HepG2 (cell line): ENCODE results near the gene ANP32B. TPM values are rescaled to one million over a fixed set of nuclear protein-coding genes. Genes with fewer than 3 reads are reported as not detected.

ENCODE experiments used
- ATAC-seq: fragments of 200-7000 bp; cut with Tn5 transposase; 3 replicates; pipeline ENCODE4 v1.9.1; 2020; ENCODE audit warnings: mild to moderate bottlenecking, moderate library complexity
- BruUV-seq: library from RNA; stranded (reverse); fragments of 400-500 nt; replicated peaks from 2 replicates; lab custom pipeline; 2021; lab: Mats Ljungman, UMichigan
- CTCF ChIA-PET: fragments of 300-600 bp; formaldehyde crosslinking; extraction: SDS; loops from one replicate; lab custom pipeline; 2021; ENCODE audit warnings: low total read pairs, inconsistent platforms, low intra/inter-chr PET ratio; lab: Yijun Ruan, JAX
- POLR2A ChIA-PET: fragments of 350-600 bp; sonication (Branson Sonifier 250); formaldehyde crosslinking; loops from one replicate; lab custom pipeline; 2020; ENCODE audit warnings: antibody characterized with exemption, inconsistent platforms; lab: Yijun Ruan, JAX
- DNase-seq: peaks from one replicate; pipeline ENCODE4 v3.0.0-alpha.2; 2015; ENCODE audit warnings: low spot score
- FAIRE-seq: peaks from 3 replicates; lab custom pipeline; 2011; peaks lifted over from hg19 to GRCh38; lab: Jason Lieb, UNC
- H2AFZ ChIP-seq: one replicate; pipeline ENCODE4 v1.6.1; 2011; ENCODE audit warnings: low read length, inconsistent platforms
- H3K27ac ChIP-seq: fragments of 300-600 bp; 3 replicates; pipeline ENCODE4 v1.8.0; 2011; ENCODE audit warnings: mixed run types, mild to moderate bottlenecking, mixed read lengths, low read length, inconsistent platforms; ENCODE audit not compliant: insufficient read depth; ENCODE audit errors: extremely low read length
- H3K27me3 ChIP-seq, 2 experiments: fragments of 200-600 bp in 1 of 2; 2 replicates in 1 of 2; 3 replicates in 1 of 2; pipeline versions ENCODE4 v1.6.0 to v1.8.0; 2011; ENCODE audit warnings: low read length in 2 of 2, mild to moderate bottlenecking in 2 of 2, moderate library complexity in 2 of 2, inconsistent platforms in 1 of 2; ENCODE audit not compliant: insufficient read depth in 2 of 2, control insufficient read depth in 1 of 2
- H3K36me3 ChIP-seq, 2 experiments: fragments of 200-600 bp in 1 of 2; replicated peaks in 1 of 2; 2 replicates in 1 of 2; 3 replicates in 1 of 2; pipeline versions ENCODE4 v1.5.1 to v1.8.0; 2011; ENCODE audit warnings: low read length in 2 of 2, inconsistent platforms in 1 of 2; ENCODE audit not compliant: insufficient read depth in 2 of 2, control insufficient read depth in 1 of 2
- H3K4me1 ChIP-seq: 2 replicates; pipeline ENCODE4 v1.5.1; 2012; ENCODE audit warnings: low read length, inconsistent platforms; ENCODE audit not compliant: insufficient read depth
- H3K4me2 ChIP-seq: 2 replicates; pipeline ENCODE4 v1.6.0; 2011; ENCODE audit warnings: low read depth, low read length, inconsistent platforms
- H3K4me3 ChIP-seq, 3 experiments: fragments of 200-600 bp in 1 of 3; sonication (generic), shearing (Covaris generic) in 1 of 3; replicated peaks in 1 of 3; 2 replicates each; pipeline ENCODE4 v1.5.1; 2011 to 2016; ENCODE audit warnings: low read length in 3 of 3, inconsistent platforms in 2 of 3, low read depth in 2 of 3, mild to moderate bottlenecking in 2 of 3, control low read depth in 1 of 3, mixed read lengths in 1 of 3; ENCODE audit not compliant: insufficient read depth in 1 of 3
- H3K79me2 ChIP-seq: one replicate; pipeline ENCODE4 v1.6.1; 2011; ENCODE audit warnings: low read length, inconsistent platforms; ENCODE audit not compliant: insufficient read depth
- H3K9ac ChIP-seq: 2 replicates; pipeline ENCODE4 v1.6.0; 2011; ENCODE audit warnings: mild to moderate bottlenecking, low read depth, low read length, inconsistent platforms; ENCODE audit not compliant: insufficient read depth
- H3K9me3 ChIP-seq: 2 replicates; pipeline ENCODE4 v1.5.1; 2012; ENCODE audit warnings: mild to moderate bottlenecking, low read length
- H4K20me1 ChIP-seq: 2 replicates; pipeline ENCODE4 v1.6.0; 2011; ENCODE audit warnings: inconsistent platforms, mild to moderate bottlenecking, low read length, moderate library complexity; ENCODE audit not compliant: insufficient read depth
- KLF6 ChIP-seq: IDR thresholded peaks from 2 replicates; pipeline ENCODE4 v1.8.0; 2016; ENCODE audit warnings: missing biosample characterization, missing genetic modification reagents
- MAX ChIP-seq: IDR thresholded peaks from 2 replicates; pipeline ENCODE4 v1.6.1; 2012; ENCODE audit warnings: inconsistent platforms
- MLLT10 ChIP-seq: sonication (generic); formaldehyde crosslinking; IDR thresholded peaks from 2 replicates; pipeline ENCODE4 v1.4.0; 2020; ENCODE audit warnings: missing genetic modification reagents
- RAD51 ChIP-seq: fragments of 450-650 bp; IDR thresholded peaks from 2 replicates; pipeline ENCODE4 v1.6.1; 2016; ENCODE audit warnings: borderline replicate concordance
- ZFP37 ChIP-seq: sonication (generic); formaldehyde crosslinking; IDR thresholded peaks from 2 replicates; pipeline ENCODE4 v1.4.0; 2020; ENCODE audit warnings: missing genetic modification reagents, borderline replicate concordance
- ZNF431 ChIP-seq: sonication (generic); formaldehyde crosslinking; IDR thresholded peaks from 2 replicates; pipeline ENCODE4 v1.9.0; 2022; ENCODE audit warnings: missing genetic modification reagents, low read depth, mild to moderate bottlenecking, borderline replicate concordance
- WGBS: methylation state at CpG from one replicate; pipeline ENCODE4 v1.1.6; 2017; ENCODE audit warnings: low lambda C conversion rate; 5-methylcytosine and 5-hydroxymethylcytosine counted together
- in situ Hi-C: cut with HindIII; loops from 2 replicates; pipeline ENCODE4 v1.10.0; 2017; ENCODE audit warnings: low pct_unique_long_range_greater_than_20kb; ENCODE audit not compliant: extremely low pct_ligation_motif_present
- intact Hi-C: fragments of 100-400 bp; cut with micrococcal nuclease; formaldehyde crosslinking; loops from one replicate; pipeline ENCODE4 v1.10.0; 2022; ENCODE audit not compliant: unreplicated experiment
- polyA plus RNA-seq, 8 experiments: library from polyadenylated mRNA; depleted of rRNA in 3 of 8; stranded (reverse) in 7 of 8; unstranded in 1 of 8; fragments of >200 nt; fragmentation: Illumina TruSeq in 4 of 8; extraction: Trizol in 4 of 8; gene quantifications; 2 replicates each; pipeline versions ENCODE4 v1.2.1 to v1.2.3, GENCODE V29; 2011 to 2016; ENCODE audit warnings: low read depth in 4 of 8, missing spikeins in 1 of 8, mixed read lengths in 1 of 8; ENCODE audit not compliant: insufficient read depth in 1 of 8
- total RNA-seq, 5 experiments: library from RNA; depleted of rRNA; stranded (reverse); fragments of >200 nt; fragmentation: Illumina TruSeq; extraction: Trizol; gene quantifications; 2 replicates each; pipeline ENCODE4 v1.2.3, GENCODE V29; 2016; ENCODE audit warnings: low read depth in 1 of 5
- TF ChIP-seq, protein P1 (sequence below): sonication (generic); formaldehyde crosslinking; IDR thresholded peaks from 2 replicates; pipeline ENCODE4 v1.4.0; 2020; ENCODE audit warnings: missing genetic modification reagents, borderline replicate concordance

The ANP32B gene
- total and polyA plus RNA-seq, 2 of the 13 experiments (the other 11 are each of a cell fraction or from before 2014, with no cell fraction given): 22.1 to 37.5 TPM

- no peaks in the 10 kb centered on the region for H3K9me3 ChIP-seq
- DNase-seq: no peak
- H2AFZ ChIP-seq: no peak overlapping the region
- WGBS: 99% methylated on average over 5 of the region's 5 CpGs
- FAIRE-seq: no peak
- no peak overlapping the region for H3K27ac ChIP-seq
- in situ Hi-C loops: no loop called here
- BruUV-seq: no TSS peak
- no peaks in the 10 kb centered on the region for H3K4me1 ChIP-seq
- intact Hi-C loops: no loop called here
- peaks cover 13 to 56% of the 10 kb centered on the region in 2 experiments for H3K36me3 ChIP-seq
- no peak overlapping the region for H3K9ac ChIP-seq
- H3K79me2 ChIP-seq: no peaks in the 10 kb centered on the region
- H4K20me1 ChIP-seq: no peaks in the 10 kb centered on the region
- ATAC-seq: peak; percentile 13
- H3K4me2 ChIP-seq: no peak overlapping the region
- H3K27me3 ChIP-seq: no peaks in the 10 kb centered on the region
- no peak overlapping the region for H3K4me3 ChIP-seq
- CTCF ChIA-PET: no interaction called here
- TF ChIP-seq RAD51 (no peak), MAX (no peak), ZNF431 (CRISPR knock-in tag) (no peak), KLF6 (CRISPR knock-in tag) (no peak), MLLT10 (no peak), ZFP37 (CRISPR knock-in tag) (no peak)
- TF ChIP-seq, protein P1, sequence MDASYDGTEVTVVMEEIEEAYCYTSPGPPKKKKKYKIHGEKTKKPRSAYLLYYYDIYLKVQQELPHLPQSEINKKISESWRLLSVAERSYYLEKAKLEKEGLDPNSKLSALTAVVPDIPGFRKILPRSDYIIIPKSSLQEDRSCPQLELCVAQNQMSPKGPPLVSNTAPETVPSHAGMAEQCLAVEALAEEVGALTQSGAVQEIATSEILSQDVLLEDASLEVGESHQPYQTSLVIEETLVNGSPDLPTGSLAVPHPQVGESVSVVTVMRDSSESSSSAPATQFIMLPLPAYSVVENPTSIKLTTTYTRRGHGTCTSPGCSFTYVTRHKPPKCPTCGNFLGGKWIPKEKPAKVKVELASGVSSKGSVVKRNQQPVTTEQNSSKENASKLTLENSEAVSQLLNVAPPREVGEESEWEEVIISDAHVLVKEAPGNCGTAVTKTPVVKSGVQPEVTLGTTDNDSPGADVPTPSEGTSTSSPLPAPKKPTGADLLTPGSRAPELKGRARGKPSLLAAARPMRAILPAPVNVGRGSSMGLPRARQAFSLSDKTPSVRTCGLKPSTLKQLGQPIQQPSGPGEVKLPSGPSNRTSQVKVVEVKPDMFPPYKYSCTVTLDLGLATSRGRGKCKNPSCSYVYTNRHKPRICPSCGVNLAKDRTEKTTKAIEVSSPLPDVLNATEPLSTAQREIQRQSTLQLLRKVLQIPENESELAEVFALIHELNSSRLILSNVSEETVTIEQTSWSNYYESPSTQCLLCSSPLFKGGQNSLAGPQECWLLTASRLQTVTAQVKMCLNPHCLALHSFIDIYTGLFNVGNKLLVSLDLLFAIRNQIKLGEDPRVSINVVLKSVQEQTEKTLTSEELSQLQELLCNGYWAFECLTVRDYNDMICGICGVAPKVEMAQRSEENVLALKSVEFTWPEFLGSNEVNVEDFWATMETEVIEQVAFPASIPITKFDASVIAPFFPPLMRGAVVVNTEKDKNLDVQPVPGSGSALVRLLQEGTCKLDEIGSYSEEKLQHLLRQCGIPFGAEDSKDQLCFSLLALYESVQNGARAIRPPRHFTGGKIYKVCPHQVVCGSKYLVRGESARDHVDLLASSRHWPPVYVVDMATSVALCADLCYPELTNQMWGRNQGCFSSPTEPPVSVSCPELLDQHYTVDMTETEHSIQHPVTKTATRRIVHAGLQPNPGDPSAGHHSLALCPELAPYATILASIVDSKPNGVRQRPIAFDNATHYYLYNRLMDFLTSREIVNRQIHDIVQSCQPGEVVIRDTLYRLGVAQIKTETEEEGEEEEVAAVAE: no peak
- POLR2A ChIA-PET: no interaction called here
Measured at GRCh38 chr9:98018347-98018746, 35.2 kb downstream of the ANP32B start.
